OCI-LY3 (cell line): Measurements from ENCODE around the gene NPC1L1.

Experiments used
- H2AFZ ChIP-seq: fragments of 200-600, 300-600 bp; shearing (Covaris generic); 2 replicates; pipeline ENCODE4 v1.6.0; 2014; ENCODE audit warnings: antibody characterized with exemption, low read depth, low read length
- H3K27ac ChIP-seq: fragments of 200-600, 300-600 bp; sonication (generic); 2 replicates; pipeline ENCODE4 v1.5.1; 2014; ENCODE audit warnings: mild to moderate bottlenecking, low read length, moderate library complexity, mixed read lengths
- H3K27me3 ChIP-seq: fragments of 200-600, 300-600 bp; sonication (generic); 2 replicates; pipeline ENCODE4 v1.6.1; 2014; ENCODE audit warnings: low read depth, low read length, mixed read lengths
- H3K36me3 ChIP-seq: fragments of 200-600, 300-600 bp; sonication (generic); replicated peaks from 2 replicates; pipeline ENCODE3; 2014; ENCODE audit warnings: low read depth, low read length, mixed read lengths
- H3K4me1 ChIP-seq: fragments of 300-600, 200-600 bp; sonication (generic); 2 replicates; pipeline ENCODE4 v1.6.1; 2014; ENCODE audit warnings: low read length, mixed read lengths
- H3K4me2 ChIP-seq: fragments of 200-600, 300-600 bp; sonication (generic); 2 replicates; pipeline ENCODE4 v1.6.1; 2014; ENCODE audit warnings: low read length, mixed read lengths
- H3K4me3 ChIP-seq: fragments of 300-600, 200-600 bp; sonication (generic); 2 replicates; pipeline ENCODE4 v1.5.1; 2014; ENCODE audit warnings: antibody characterized with exemption, mild to moderate bottlenecking, low read length, moderate library complexity
- H3K79me2 ChIP-seq: fragments of 300-600, 200-600 bp; shearing (Covaris generic); 2 replicates; pipeline ENCODE4 v1.6.1; 2014; ENCODE audit warnings: mild to moderate bottlenecking, low read length, mixed read lengths
- H3K9ac ChIP-seq: fragments of 300-600, 200-600 bp; shearing (Covaris generic); 2 replicates; pipeline ENCODE4 v1.6.0; 2014; ENCODE audit warnings: mild to moderate bottlenecking, low read length, moderate library complexity
- H3K9me3 ChIP-seq: fragments of 200-600, 300-600 bp; shearing (Covaris generic); 2 replicates; pipeline ENCODE4 v1.6.1; 2014; ENCODE audit warnings: low read length, mixed read lengths; ENCODE audit not compliant: insufficient read depth
- H4K20me1 ChIP-seq: fragments of 200-600, 300-600 bp; sonication (generic); 2 replicates; pipeline ENCODE4 v1.6.1; 2016; ENCODE audit warnings: low read length, mixed read lengths; ENCODE audit not compliant: insufficient read depth
- EZH2phosphoT487 ChIP-seq: fragments of 200-600 bp; shearing (Covaris generic); IDR thresholded peaks from 2 replicates; pipeline ENCODE4 v1.6.1; 2018; ENCODE audit warnings: antibody characterized with exemption, mixed run types, low read depth
- TF ChIP-seq, protein P1 (sequence below): fragments of 200-600, 300-600 bp; sonication (generic); IDR thresholded peaks from 2 replicates; pipeline ENCODE4 v1.5.1; 2014; ENCODE audit warnings: antibody characterized with exemption, low read length, low read depth

NPC1L1 gene

DNA sequence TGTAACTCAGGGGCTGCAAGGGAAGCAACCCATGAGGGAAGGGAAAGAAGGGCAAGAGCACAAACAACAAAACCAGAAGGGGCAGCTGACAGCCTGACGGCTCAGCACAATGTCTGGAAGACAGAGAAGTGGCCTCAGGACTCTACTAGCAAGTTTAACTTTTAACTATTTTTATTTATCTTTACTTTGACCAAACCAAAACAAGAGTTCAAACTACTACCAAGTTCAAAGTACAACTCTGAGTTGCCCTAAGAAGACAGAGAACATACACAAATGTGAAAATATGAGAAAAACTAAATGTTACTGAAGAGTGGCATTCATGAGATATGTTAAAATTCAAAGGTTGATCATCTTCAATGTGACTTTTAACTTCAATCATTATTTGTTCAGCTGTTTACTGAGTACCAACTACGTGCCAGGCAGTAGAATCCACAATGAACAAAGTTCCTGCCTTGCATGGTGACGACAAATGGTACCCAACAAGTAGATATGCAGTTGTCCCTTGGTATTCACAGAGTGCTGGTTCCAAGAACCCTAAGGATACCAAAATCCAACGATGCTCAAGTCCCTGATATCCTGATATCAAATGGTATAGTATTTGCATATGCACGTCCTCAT lies 70.4 kb downstream of the NPC1L1 start:
- H3K36me3 ChIP-seq, result peaks cover 47% of the 10 kb centered on the region
- H3K9ac ChIP-seq, result no peak overlapping the region
- H3K27ac ChIP-seq, result no peak overlapping the region
- H3K9me3 ChIP-seq, result no peaks in the 10 kb centered on the region
- no peak overlapping the region for H2AFZ ChIP-seq
- no peaks in the 10 kb centered on the region for H3K27me3 ChIP-seq
- H3K4me3 ChIP-seq, result no peak overlapping the region
- no peak for TF ChIP-seq EZH2phosphoT487
- TF ChIP-seq, protein P1, sequence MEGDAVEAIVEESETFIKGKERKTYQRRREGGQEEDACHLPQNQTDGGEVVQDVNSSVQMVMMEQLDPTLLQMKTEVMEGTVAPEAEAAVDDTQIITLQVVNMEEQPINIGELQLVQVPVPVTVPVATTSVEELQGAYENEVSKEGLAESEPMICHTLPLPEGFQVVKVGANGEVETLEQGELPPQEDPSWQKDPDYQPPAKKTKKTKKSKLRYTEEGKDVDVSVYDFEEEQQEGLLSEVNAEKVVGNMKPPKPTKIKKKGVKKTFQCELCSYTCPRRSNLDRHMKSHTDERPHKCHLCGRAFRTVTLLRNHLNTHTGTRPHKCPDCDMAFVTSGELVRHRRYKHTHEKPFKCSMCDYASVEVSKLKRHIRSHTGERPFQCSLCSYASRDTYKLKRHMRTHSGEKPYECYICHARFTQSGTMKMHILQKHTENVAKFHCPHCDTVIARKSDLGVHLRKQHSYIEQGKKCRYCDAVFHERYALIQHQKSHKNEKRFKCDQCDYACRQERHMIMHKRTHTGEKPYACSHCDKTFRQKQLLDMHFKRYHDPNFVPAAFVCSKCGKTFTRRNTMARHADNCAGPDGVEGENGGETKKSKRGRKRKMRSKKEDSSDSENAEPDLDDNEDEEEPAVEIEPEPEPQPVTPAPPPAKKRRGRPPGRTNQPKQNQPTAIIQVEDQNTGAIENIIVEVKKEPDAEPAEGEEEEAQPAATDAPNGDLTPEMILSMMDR, result no peak
- no peak overlapping the region for H3K4me2 ChIP-seq
- peaks cover 27% of the 10 kb centered on the region for H4K20me1 ChIP-seq
- H3K4me1 ChIP-seq, result no peaks in the 10 kb centered on the region
- peaks cover 65% of the 10 kb centered on the region for H3K79me2 ChIP-seq

DNA sequence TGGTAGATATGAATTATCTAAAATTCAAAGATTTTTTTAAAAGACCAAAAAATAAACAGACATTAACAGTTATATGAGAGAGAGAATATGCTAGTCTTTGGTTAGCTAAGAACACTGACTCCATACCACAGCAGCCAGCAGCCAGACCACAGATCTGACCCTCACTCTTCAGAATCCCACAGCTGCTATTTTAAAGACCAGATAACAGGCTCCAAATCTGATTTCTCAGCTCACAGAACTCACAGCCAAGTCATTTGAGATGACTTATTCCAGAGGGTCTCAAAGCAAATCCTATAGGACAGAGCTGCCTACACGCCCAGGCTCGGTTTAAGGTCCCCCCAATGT lies 71.0 kb downstream of the NPC1L1 start:
- no peak overlapping the region for H2AFZ ChIP-seq
- H3K9me3 ChIP-seq, result no peaks in the 10 kb centered on the region
- H3K27ac ChIP-seq, result no peak overlapping the region
- no peak overlapping the region for H3K4me3 ChIP-seq
- no peak overlapping the region for H3K4me2 ChIP-seq
- TF ChIP-seq EZH2phosphoT487, result no peak
- TF ChIP-seq, protein P1, result no peak
- no peaks in the 10 kb centered on the region for H3K4me1 ChIP-seq
- H3K27me3 ChIP-seq, result no peaks in the 10 kb centered on the region
- H3K79me2 ChIP-seq, result peaks cover 71% of the 10 kb centered on the region
- no peak overlapping the region for H3K9ac ChIP-seq
- peaks cover 50% of the 10 kb centered on the region for H3K36me3 ChIP-seq
- peaks cover 33% of the 10 kb centered on the region for H4K20me1 ChIP-seq

DNA sequence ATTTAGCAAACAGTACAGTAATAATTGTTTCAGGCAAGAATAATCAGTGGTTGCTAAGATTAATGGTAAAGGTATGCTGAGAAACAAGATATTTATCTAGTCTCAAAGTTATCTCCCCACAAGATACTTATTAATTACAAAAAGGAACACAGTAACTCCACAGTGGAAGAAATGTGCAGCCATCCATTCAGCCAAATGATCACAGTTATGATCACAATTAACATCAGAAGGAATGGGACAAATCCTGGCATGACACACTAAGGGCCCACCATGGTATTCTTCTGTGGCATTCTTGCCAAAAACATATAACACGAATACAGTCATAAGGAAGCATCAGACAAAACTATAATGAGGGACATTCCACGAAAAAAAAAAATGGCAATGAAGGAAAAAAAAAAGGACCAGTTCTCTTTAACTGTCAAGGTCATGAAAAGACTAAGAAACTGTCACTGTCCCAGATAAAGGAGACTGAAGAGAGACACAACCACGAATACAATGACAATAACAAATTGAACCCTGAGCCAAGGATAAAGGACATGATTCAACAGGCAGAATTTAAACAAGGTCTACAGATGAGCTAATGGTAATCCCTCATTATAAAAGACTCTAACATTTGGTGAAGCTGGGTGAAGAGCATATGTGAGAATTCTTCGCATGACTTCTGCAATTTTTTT lies 71.5 kb downstream of the NPC1L1 start:
- peaks cover 76% of the 10 kb centered on the region for H3K79me2 ChIP-seq
- no peak overlapping the region for H3K4me2 ChIP-seq
- H4K20me1 ChIP-seq, result peaks cover 33% of the 10 kb centered on the region
- H3K4me1 ChIP-seq, result no peaks in the 10 kb centered on the region
- no peak overlapping the region for H2AFZ ChIP-seq
- no peak overlapping the region for H3K4me3 ChIP-seq
- no peak overlapping the region for H3K27ac ChIP-seq
- peaks cover 47% of the 10 kb centered on the region for H3K36me3 ChIP-seq
- TF ChIP-seq, protein P1, result no peak
- no peak for TF ChIP-seq EZH2phosphoT487
- no peaks in the 10 kb centered on the region for H3K27me3 ChIP-seq
- H3K9ac ChIP-seq, result no peak overlapping the region
- no peaks in the 10 kb centered on the region for H3K9me3 ChIP-seq

DNA sequence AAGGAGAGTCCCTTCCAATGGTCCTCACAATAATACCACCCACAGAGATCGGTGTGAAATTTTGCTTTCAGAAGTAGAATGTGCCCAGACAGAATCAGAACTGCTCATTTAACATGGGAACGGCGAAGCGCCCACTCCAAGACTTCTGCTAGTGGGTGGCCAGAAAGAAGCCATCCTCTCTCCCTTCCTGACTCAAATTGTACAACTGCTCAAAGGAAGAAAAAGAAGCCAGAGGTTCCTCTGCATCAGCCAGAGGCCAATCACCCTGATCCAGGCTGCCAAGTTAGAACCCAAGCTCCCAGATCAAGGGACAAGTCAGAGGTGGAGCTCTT lies 73.9 kb downstream of the NPC1L1 start:
- H3K4me3 ChIP-seq, result no peak overlapping the region
- H3K79me2 ChIP-seq, result peaks cover 75% of the 10 kb centered on the region
- no peaks in the 10 kb centered on the region for H3K27me3 ChIP-seq
- H3K4me1 ChIP-seq, result no peaks in the 10 kb centered on the region
- peaks cover 41% of the 10 kb centered on the region for H4K20me1 ChIP-seq
- H3K9ac ChIP-seq, result no peak overlapping the region
- no peak for TF ChIP-seq EZH2phosphoT487
- TF ChIP-seq, protein P1, result no peak
- no peak overlapping the region for H3K4me2 ChIP-seq
- H3K9me3 ChIP-seq, result no peaks in the 10 kb centered on the region
- peaks cover 39% of the 10 kb centered on the region for H3K36me3 ChIP-seq
- H2AFZ ChIP-seq, result no peak overlapping the region
- no peak overlapping the region for H3K27ac ChIP-seq
